IMR-90 (cell line): ENCODE measurements around the gene LINGO4. TPM values are rescaled to one million over a fixed set of nuclear protein-coding genes. Genes with fewer than 3 reads are reported as not detected.

Source experiments
- ATAC-seq: fragments of 200-7000 bp; cut with Tn5 transposase; 2 replicates; pipeline ENCODE4 v1.9.1; 2020; ENCODE audit warnings: low read depth, mild to moderate bottlenecking, moderate library complexity
- BruUV-seq: library from RNA; stranded (reverse); fragments of 400-500 nt; replicated peaks from 2 replicates; lab custom pipeline; 2021; lab: Mats Ljungman, UMichigan
- CTCF ChIA-PET: fragments of 300-600 bp; formaldehyde crosslinking; extraction: SDS; loops from one replicate; lab custom pipeline; 2021; ENCODE audit warnings: antibody characterized with exemption; lab: Yijun Ruan, JAX
- POLR2A ChIA-PET: fragments of 300-600 bp; sonication (Branson Sonifier 250); formaldehyde crosslinking; loops from one replicate; lab custom pipeline; 2022; ENCODE audit warnings: antibody characterized with exemption; ENCODE audit not compliant: unreplicated experiment; lab: Charles Lee
- DNase-seq: peaks from one replicate; pipeline ENCODE4 v3.0.0; 2013
- H2AFZ ChIP-seq: replicated peaks from 2 replicates; pipeline ENCODE3; 2013; ENCODE audit warnings: low read length, mild to moderate bottlenecking; ENCODE audit not compliant: poor library complexity
- H2AK5ac ChIP-seq: 2 replicates; pipeline ENCODE4 v1.6.1; 2013; ENCODE audit warnings: low read depth, low read length, inconsistent platforms
- H2AK9ac ChIP-seq: replicated peaks from 2 replicates; pipeline ENCODE3; 2013; ENCODE audit warnings: mild to moderate bottlenecking, low read depth, low read length, moderate library complexity; ENCODE audit not compliant: poor library complexity
- H2BK120ac ChIP-seq: 2 replicates; pipeline ENCODE4 v1.6.1; 2013; ENCODE audit warnings: low read depth, low read length, inconsistent platforms
- H2BK15ac ChIP-seq: 3 replicates; pipeline ENCODE4 v1.6.1; 2013; ENCODE audit warnings: low read depth, low read length, inconsistent platforms
- H2BK20ac ChIP-seq: 2 replicates; pipeline ENCODE4 v1.6.1; 2013; ENCODE audit warnings: low read depth, mild to moderate bottlenecking, inconsistent platforms, low read length, moderate library complexity
- H2BK5ac ChIP-seq: 2 replicates; pipeline ENCODE4 v1.6.1; 2013; ENCODE audit warnings: mild to moderate bottlenecking, low read depth, low read length, inconsistent platforms; ENCODE audit not compliant: poor library complexity, severe bottlenecking
- H3K14ac ChIP-seq: replicated peaks from 2 replicates; pipeline ENCODE4 v1.6.1; 2013; ENCODE audit warnings: low read depth, low read length, inconsistent platforms
- H3K18ac ChIP-seq: 2 replicates; pipeline ENCODE4 v1.6.1; 2013; ENCODE audit warnings: low read depth, low read length, control low read depth
- H3K23ac ChIP-seq: 2 replicates; pipeline ENCODE4 v1.6.1; 2013; ENCODE audit warnings: low read depth, low read length, inconsistent platforms
- H3K27ac ChIP-seq: 2 replicates; pipeline ENCODE4 v1.5.1; 2013; ENCODE audit warnings: mild to moderate bottlenecking, control low read depth, low read length; ENCODE audit not compliant: insufficient read depth
- H3K27me3 ChIP-seq: 2 replicates; pipeline ENCODE4 v1.6.1; 2013; ENCODE audit warnings: low read length; ENCODE audit not compliant: control insufficient read depth, insufficient read depth
- H3K36me3 ChIP-seq: 2 replicates; pipeline ENCODE4 v1.6.1; 2013; ENCODE audit warnings: low read length, mixed read lengths; ENCODE audit not compliant: control insufficient read depth, insufficient read depth
- H3K4ac ChIP-seq: 2 replicates; pipeline ENCODE4 v1.6.1; 2013; ENCODE audit warnings: low read depth, low read length, inconsistent platforms
- H3K4me1 ChIP-seq: 2 replicates; pipeline ENCODE4 v1.6.1; 2013; ENCODE audit warnings: low read length, mixed read lengths; ENCODE audit not compliant: control insufficient read depth, insufficient read depth
- H3K4me2 ChIP-seq: 2 replicates; pipeline ENCODE4 v1.6.1; 2013; ENCODE audit warnings: low read depth, mild to moderate bottlenecking, control low read depth, low read length, moderate library complexity
- H3K4me3 ChIP-seq: 2 replicates; pipeline ENCODE4 v1.5.1; 2013; ENCODE audit warnings: low read depth, mild to moderate bottlenecking, control low read depth, low read length, moderate library complexity; ENCODE audit not compliant: insufficient read depth
- H3K56ac ChIP-seq: 2 replicates; pipeline ENCODE4 v1.6.1; 2013; ENCODE audit warnings: low read length, inconsistent platforms; ENCODE audit not compliant: insufficient read depth; ENCODE audit errors: extremely low read depth
- H3K79me1 ChIP-seq, 2 experiments: 2 replicates each; pipeline ENCODE4 v1.6.1; 2013; ENCODE audit warnings: low read length in 2 of 2, inconsistent platforms in 1 of 2, low read depth in 1 of 2
- H3K9ac ChIP-seq: 2 replicates; pipeline ENCODE4 v1.6.1; 2013; ENCODE audit warnings: low read depth, low read length, control low read depth
- H3K9me1 ChIP-seq: 2 replicates; pipeline ENCODE4 v1.6.1; 2013; ENCODE audit warnings: low read length, inconsistent platforms; ENCODE audit not compliant: insufficient read depth
- H3K9me3 ChIP-seq: 2 replicates; pipeline ENCODE4 v1.6.1; 2013; ENCODE audit warnings: low read length; ENCODE audit not compliant: control insufficient read depth, insufficient read depth
- H4K20me1 ChIP-seq: 2 replicates; pipeline ENCODE4 v1.6.1; 2013; ENCODE audit warnings: low read length, inconsistent platforms; ENCODE audit not compliant: insufficient read depth
- H4K5ac ChIP-seq: 2 replicates; pipeline ENCODE4 v1.6.1; 2013; ENCODE audit warnings: mild to moderate bottlenecking, low read depth, low read length, control low read depth
- H4K8ac ChIP-seq, 2 experiments: 2 replicates each; pipeline ENCODE4 v1.6.1; 2013; ENCODE audit warnings: low read depth in 2 of 2, low read length in 2 of 2, control low read depth in 1 of 2, inconsistent platforms in 1 of 2
- H4K91ac ChIP-seq: 2 replicates; pipeline ENCODE4 v1.6.1; 2013; ENCODE audit warnings: low read depth, low read length, inconsistent platforms; ENCODE audit not compliant: insufficient read depth
- CEBPB ChIP-seq: IDR thresholded peaks from 2 replicates; pipeline ENCODE4 v1.6.1; 2012; ENCODE audit warnings: low read depth, low read length, improper control_type of control experiment
- FOS ChIP-seq: fragments of 150-350 bp; IDR thresholded peaks from 2 replicates; pipeline ENCODE4 v1.6.1; 2016; ENCODE audit warnings: low read depth, low read length
- MAFK ChIP-seq: IDR thresholded peaks from 2 replicates; pipeline ENCODE4 v1.6.1; 2012; ENCODE audit warnings: low read depth, low read length, improper control_type of control experiment
- MAZ ChIP-seq: IDR thresholded peaks from 2 replicates; pipeline ENCODE4 v1.6.1; 2012; ENCODE audit warnings: low read depth, mild to moderate bottlenecking, low read length, improper control_type of control experiment, moderate library complexity, borderline replicate concordance
- MXI1 ChIP-seq: IDR thresholded peaks from 2 replicates; pipeline ENCODE4 v1.6.1; 2012; ENCODE audit warnings: low read depth, mild to moderate bottlenecking, low read length, moderate library complexity, borderline replicate concordance
- NFE2L2 ChIP-seq: fragments of 150-350 bp; IDR thresholded peaks from 2 replicates; pipeline ENCODE4 v1.6.1; 2016; ENCODE audit warnings: low read depth, mild to moderate bottlenecking, low read length
- POLR2A ChIP-seq: IDR thresholded peaks from 2 replicates; pipeline ENCODE4 v1.6.1; 2012; ENCODE audit warnings: mild to moderate bottlenecking, low read depth, low read length
- RAD21 ChIP-seq: IDR thresholded peaks from 2 replicates; pipeline ENCODE4 v1.6.1; 2012; ENCODE audit warnings: low read length, improper control_type of control experiment
- RCOR1 ChIP-seq: IDR thresholded peaks from 2 replicates; pipeline ENCODE4 v1.6.1; 2012; ENCODE audit warnings: mild to moderate bottlenecking, low read length, improper control_type of control experiment; ENCODE audit not compliant: insufficient replicate concordance
- RFX5 ChIP-seq: IDR thresholded peaks from 2 replicates; pipeline ENCODE4 v1.8.0; 2012; ENCODE audit warnings: low read depth, mild to moderate bottlenecking, low read length, moderate library complexity
- SMC3 ChIP-seq: fragments of 150-350 bp; IDR thresholded peaks from 2 replicates; pipeline ENCODE4 v1.6.1; 2016; ENCODE audit warnings: low read depth, mild to moderate bottlenecking, antibody characterized with exemption, low read length, moderate library complexity
- WGBS, 2 experiments: methylation state at CpG; one replicate each; pipeline versions ENCODE4 v1.1.5 to v1.1.7; 2013; ENCODE audit warnings: missing lambda C conversion rate in 2 of 2; ENCODE audit not compliant: insufficient read length in 1 of 2; ENCODE audit errors: extremely low coverage in 2 of 2; 5-methylcytosine and 5-hydroxymethylcytosine counted together
- dilution Hi-C: fragments of 300-500 bp; cut with HindIII; formaldehyde crosslinking; loops from one replicate; pipeline ENCODE4 v1.14.3; 2018; ENCODE audit warnings: low sequenced_read_pairs; ENCODE audit not compliant: unreplicated experiment
- in situ Hi-C: fragments of 300-500 bp; cut with MboI; formaldehyde crosslinking; loops from 3 replicates; pipeline ENCODE4 v1.14.3; 2019; ENCODE audit warnings: low sequenced_read_pairs, inconsistent platforms, mixed read lengths
- intact Hi-C: fragments of 100-400 bp; cut with micrococcal nuclease; formaldehyde crosslinking; loops from 2 replicates; pipeline ENCODE4 v1.10.0; 2022
- polyA plus RNA-seq, 3 experiments: library from polyadenylated mRNA; depleted of rRNA; stranded (reverse); fragments of >200 nt; gene quantifications; 2 replicates each; pipeline ENCODE4 v1.2.3, GENCODE V29; 2012; ENCODE audit warnings: low replicate concordance in 1 of 3
- total RNA-seq: library from RNA; depleted of rRNA; stranded (reverse); fragments of >200 nt; gene quantifications from 2 replicates; pipeline ENCODE4 v1.2.3, GENCODE V29; 2012
- TF ChIP-seq, protein P1 (sequence below): conservative IDR thresholded peaks from 2 replicates; pipeline ENCODE4 v1.5.1; 2012; ENCODE audit warnings: mild to moderate bottlenecking, low read depth, low read length, improper control_type of control experiment
- TF ChIP-seq, protein P2 (sequence below): fragments of 150-350 bp; IDR thresholded peaks from 2 replicates; pipeline ENCODE4 v1.6.1; 2017; ENCODE audit warnings: mild to moderate bottlenecking, antibody characterized with exemption, low read length, low read depth
- TF ChIP-seq, protein P3 (sequence below): fragments of 150-350 bp; IDR thresholded peaks from 2 replicates; pipeline ENCODE4 v1.6.1; 2016; ENCODE audit warnings: low read depth, mild to moderate bottlenecking, low read length, moderate library complexity, borderline replicate concordance

Gene LINGO4
- total and polyA plus RNA-seq, 2 of the 4 experiments (the other 2 are of a cell fraction) = not detected

DNA sequence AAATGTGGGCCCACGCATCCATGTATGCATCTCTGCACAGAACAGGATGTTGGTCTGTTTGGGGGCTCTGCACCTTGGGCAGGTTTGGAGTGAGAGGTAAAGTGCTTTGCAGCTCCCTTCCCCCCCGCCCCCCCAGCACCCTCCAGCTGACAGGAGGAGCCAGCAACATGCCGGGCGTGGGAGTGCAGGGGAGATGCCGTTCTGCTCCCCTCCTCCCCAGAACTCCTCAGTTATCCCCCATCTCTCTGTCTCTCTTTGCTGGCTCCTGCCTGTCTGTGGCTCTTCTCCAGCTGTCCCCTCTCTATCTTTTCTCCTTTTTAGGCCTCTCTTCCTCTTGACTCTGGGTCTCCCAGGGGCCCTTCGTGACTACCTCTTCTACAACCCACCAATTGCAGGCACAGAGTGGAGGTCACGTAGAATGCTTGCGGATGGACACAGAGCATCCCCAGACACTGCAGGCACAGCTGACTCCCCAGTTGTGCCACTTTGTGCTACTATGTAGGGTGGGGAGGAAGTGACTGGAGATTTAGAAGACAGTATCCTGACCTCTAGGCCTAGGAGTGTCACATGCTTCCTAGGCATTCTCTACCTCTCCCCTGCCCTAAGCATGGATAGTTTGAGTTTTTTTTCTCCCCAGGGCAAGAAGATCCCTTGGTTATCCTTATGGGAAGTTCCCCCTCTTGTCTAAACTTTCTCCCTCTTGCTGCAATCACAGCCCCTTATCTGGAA, 28.1 kb upstream of the LINGO4 start:
- POLR2A ChIA-PET = no interaction called here
- WGBS, 2 experiments = 67% methylated on average over 1 of the region's 8 CpGs; no CpG with 5 or more reads in 1 of the 2 experiments
- Histone ChIP-seq H3K4me1 (no peaks in the 10 kb centered on the region), H3K23ac (no peak overlapping the region), H2BK15ac (no peak overlapping the region), H2BK5ac (no peak overlapping the region), H4K8ac (no peak overlapping the region), H3K36me3 (no peaks in the 10 kb centered on the region), H4K20me1 (no peaks in the 10 kb centered on the region), H3K9me3 (no peaks in the 10 kb centered on the region), H2AK9ac (no peak overlapping the region), H3K9me1 (no peaks in the 10 kb centered on the region), H4K91ac (no peak overlapping the region), H2AK5ac (no peak overlapping the region), H2BK20ac (no peak overlapping the region), H3K18ac (no peak overlapping the region), H3K14ac (no peak overlapping the region), H3K4ac (no peak overlapping the region), H3K27ac (no peak overlapping the region), H2AFZ (no peak overlapping the region), H3K79me1 (no peaks in the 10 kb centered on the region), H3K9ac (no peak overlapping the region), H4K5ac (no peak overlapping the region), H2BK120ac (no peak overlapping the region), H3K4me2 (no peak overlapping the region), H3K4me3 (no peak overlapping the region), H3K27me3 (peaks cover 53% of the 10 kb centered on the region), H3K56ac (no peak overlapping the region)
- TF ChIP-seq, protein P1, sequence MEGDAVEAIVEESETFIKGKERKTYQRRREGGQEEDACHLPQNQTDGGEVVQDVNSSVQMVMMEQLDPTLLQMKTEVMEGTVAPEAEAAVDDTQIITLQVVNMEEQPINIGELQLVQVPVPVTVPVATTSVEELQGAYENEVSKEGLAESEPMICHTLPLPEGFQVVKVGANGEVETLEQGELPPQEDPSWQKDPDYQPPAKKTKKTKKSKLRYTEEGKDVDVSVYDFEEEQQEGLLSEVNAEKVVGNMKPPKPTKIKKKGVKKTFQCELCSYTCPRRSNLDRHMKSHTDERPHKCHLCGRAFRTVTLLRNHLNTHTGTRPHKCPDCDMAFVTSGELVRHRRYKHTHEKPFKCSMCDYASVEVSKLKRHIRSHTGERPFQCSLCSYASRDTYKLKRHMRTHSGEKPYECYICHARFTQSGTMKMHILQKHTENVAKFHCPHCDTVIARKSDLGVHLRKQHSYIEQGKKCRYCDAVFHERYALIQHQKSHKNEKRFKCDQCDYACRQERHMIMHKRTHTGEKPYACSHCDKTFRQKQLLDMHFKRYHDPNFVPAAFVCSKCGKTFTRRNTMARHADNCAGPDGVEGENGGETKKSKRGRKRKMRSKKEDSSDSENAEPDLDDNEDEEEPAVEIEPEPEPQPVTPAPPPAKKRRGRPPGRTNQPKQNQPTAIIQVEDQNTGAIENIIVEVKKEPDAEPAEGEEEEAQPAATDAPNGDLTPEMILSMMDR = no peak
- TF ChIP-seq POLR2A (no peak), MXI1 (no peak), RAD21 (no peak), NFE2L2 (no peak), SMC3 (no peak), MAZ (no peak), CEBPB (no peak), RFX5 (no peak), MAFK (no peak), RCOR1 (no peak), FOS (no peak)
- TF ChIP-seq, protein P2, sequence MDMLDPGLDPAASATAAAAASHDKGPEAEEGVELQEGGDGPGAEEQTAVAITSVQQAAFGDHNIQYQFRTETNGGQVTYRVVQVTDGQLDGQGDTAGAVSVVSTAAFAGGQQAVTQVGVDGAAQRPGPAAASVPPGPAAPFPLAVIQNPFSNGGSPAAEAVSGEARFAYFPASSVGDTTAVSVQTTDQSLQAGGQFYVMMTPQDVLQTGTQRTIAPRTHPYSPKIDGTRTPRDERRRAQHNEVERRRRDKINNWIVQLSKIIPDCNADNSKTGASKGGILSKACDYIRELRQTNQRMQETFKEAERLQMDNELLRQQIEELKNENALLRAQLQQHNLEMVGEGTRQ = no peak
- TF ChIP-seq, protein P3, sequence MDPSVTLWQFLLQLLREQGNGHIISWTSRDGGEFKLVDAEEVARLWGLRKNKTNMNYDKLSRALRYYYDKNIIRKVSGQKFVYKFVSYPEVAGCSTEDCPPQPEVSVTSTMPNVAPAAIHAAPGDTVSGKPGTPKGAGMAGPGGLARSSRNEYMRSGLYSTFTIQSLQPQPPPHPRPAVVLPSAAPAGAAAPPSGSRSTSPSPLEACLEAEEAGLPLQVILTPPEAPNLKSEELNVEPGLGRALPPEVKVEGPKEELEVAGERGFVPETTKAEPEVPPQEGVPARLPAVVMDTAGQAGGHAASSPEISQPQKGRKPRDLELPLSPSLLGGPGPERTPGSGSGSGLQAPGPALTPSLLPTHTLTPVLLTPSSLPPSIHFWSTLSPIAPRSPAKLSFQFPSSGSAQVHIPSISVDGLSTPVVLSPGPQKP = no peak
- ATAC-seq (no peak), DNase-seq (no peak)
- CTCF ChIA-PET = no interaction called here
- in situ Hi-C loops = no loop called here
- dilution Hi-C loops = no loop called here
- intact Hi-C loops = loop anchor here (10.0 kb wide), 1 partner anchor 289 kb away; the partner anchor contains the start of gene TUFT1
- no TSS peak for BruUV-seq
